Measurements from ENCODE around the gene RNF168. TPM values are rescaled to one million over a fixed set of nuclear protein-coding genes. Genes with fewer than 3 reads are reported as not detected.
A peak's percentile ranks its signal among the peaks of the same experiment; 100 is the strongest.

The RNF168 gene
- total RNA-seq, 2 experiments from 2014 or later: 26.1 to 27.4 TPM

DNA sequence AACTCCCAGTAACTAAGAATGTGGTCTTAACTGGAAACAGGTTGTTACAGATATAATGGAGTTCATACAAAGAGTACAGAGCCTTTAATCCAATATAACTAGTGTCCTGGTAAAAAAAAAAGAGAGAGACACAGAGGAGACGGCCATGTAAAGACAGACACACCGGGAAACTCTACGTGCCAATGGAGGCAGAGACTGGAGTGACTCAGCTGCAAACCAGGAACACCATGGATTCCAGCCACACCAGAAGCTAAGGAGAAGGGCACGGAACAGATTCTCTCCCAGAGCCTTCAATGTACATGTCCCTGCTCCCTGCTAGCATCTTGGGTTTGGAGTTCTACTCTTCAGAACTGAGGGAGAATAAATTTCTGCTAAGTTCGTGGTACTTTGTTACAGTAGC lies 4.5 kb downstream of the RNF168 start:
- TF ChIP-seq, protein P1, sequence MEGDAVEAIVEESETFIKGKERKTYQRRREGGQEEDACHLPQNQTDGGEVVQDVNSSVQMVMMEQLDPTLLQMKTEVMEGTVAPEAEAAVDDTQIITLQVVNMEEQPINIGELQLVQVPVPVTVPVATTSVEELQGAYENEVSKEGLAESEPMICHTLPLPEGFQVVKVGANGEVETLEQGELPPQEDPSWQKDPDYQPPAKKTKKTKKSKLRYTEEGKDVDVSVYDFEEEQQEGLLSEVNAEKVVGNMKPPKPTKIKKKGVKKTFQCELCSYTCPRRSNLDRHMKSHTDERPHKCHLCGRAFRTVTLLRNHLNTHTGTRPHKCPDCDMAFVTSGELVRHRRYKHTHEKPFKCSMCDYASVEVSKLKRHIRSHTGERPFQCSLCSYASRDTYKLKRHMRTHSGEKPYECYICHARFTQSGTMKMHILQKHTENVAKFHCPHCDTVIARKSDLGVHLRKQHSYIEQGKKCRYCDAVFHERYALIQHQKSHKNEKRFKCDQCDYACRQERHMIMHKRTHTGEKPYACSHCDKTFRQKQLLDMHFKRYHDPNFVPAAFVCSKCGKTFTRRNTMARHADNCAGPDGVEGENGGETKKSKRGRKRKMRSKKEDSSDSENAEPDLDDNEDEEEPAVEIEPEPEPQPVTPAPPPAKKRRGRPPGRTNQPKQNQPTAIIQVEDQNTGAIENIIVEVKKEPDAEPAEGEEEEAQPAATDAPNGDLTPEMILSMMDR (IDR thresholded peaks at IDR 0.05): no peak
- no peak for ATAC-seq (ENCODE audit: poor library complexity)
- Mint-ChIP-seq H3K27ac (peak overlapping the region; percentile 70), H3K4me3 (peak overlapping the region; percentile 65), H3K36me3 (ENCODE audit: low read depth) (peaks cover 65% of the 10 kb centered on the region), H3K9me3 (no peaks in the 10 kb centered on the region), H3K4me1 (ENCODE audit: low read depth) (peaks cover 62% of the 10 kb centered on the region), H3K27me3 (no peaks in the 10 kb centered on the region)
- intact Hi-C loops (cut with DNase I, micrococcal nuclease): no loop called here
- ChIA-PET CTCF (no interaction called here), POLR2A (no interaction called here)
- peaks cover 25% of the 10 kb centered on the region for H3K4me1 ChIP-seq (ENCODE audit: insufficient read depth, low read length)
- peaks cover 17% of the 10 kb centered on the region for H3K36me3 ChIP-seq (ENCODE audit: insufficient read depth, low read length)
- H3K9me3 ChIP-seq (ENCODE audit: control insufficient read depth in 1 of 2, insufficient read depth in 1 of 2, low read length in 2 of 2): no peaks in the 10 kb centered on the region
- DNase-seq: no peak
- H3K27me3 ChIP-seq (ENCODE audit: control insufficient read depth in 1 of 2, insufficient read depth in 2 of 2, low read length in 2 of 2): no peaks in the 10 kb centered on the region
- H3K27ac ChIP-seq (ENCODE audit: low read depth in 1 of 2, low read length in 2 of 2): no peak overlapping the region
- H3K4me3 ChIP-seq (ENCODE audit: low read length): no peak overlapping the region

DNA sequence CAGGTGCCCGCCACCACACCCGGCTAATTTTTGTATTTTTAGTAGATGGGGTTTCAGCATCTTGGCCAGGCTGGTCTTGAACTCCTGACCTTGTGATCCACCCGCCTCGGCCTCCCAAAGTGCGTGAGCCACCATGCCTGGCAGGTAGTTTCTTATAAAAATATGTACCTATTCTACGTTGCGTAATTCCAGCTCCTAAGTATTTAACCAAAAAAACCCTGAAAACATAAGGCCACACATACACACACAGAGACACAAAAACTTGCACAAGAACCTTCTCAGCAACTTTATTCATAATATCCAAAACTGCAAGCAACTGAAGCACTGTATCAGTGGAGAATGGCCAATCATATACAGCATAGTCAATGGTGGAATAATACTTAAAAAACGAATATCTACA lies 5.3 kb downstream of the RNF168 start:
- H3K27me3 Mint-ChIP-seq: no peaks in the 10 kb centered on the region
- H3K36me3 Mint-ChIP-seq (ENCODE audit: low read depth): peaks cover 60% of the 10 kb centered on the region
- no peaks in the 10 kb centered on the region for H3K9me3 ChIP-seq (ENCODE audit: control insufficient read depth in 1 of 2, insufficient read depth in 1 of 2, low read length in 2 of 2)
- CTCF ChIA-PET: no interaction called here
- peaks cover 22% of the 10 kb centered on the region for H3K4me1 ChIP-seq (ENCODE audit: insufficient read depth, low read length)
- peak overlapping the region; percentile 29 for H3K27ac Mint-ChIP-seq
- TF ChIP-seq, protein P1 (IDR thresholded peaks at IDR 0.05): no peak
- POLR2A ChIA-PET: no interaction called here
- DNase-seq (no peak), ATAC-seq (ENCODE audit: poor library complexity) (no peak)
- no peak overlapping the region for H3K4me3 Mint-ChIP-seq
- H3K27ac ChIP-seq (ENCODE audit: low read depth in 1 of 2, low read length in 2 of 2): no peak overlapping the region
- H3K4me3 ChIP-seq (ENCODE audit: low read length): no peak overlapping the region
- intact Hi-C loops (cut with DNase I, micrococcal nuclease): no loop called here
- H3K36me3 ChIP-seq (ENCODE audit: insufficient read depth, low read length): peaks cover 17% of the 10 kb centered on the region
- H3K27me3 ChIP-seq (ENCODE audit: control insufficient read depth in 1 of 2, insufficient read depth in 2 of 2, low read length in 2 of 2): no peaks in the 10 kb centered on the region
- H3K4me1 Mint-ChIP-seq (ENCODE audit: low read depth): peaks cover 63% of the 10 kb centered on the region
- H3K9me3 Mint-ChIP-seq: no peaks in the 10 kb centered on the region

DNA sequence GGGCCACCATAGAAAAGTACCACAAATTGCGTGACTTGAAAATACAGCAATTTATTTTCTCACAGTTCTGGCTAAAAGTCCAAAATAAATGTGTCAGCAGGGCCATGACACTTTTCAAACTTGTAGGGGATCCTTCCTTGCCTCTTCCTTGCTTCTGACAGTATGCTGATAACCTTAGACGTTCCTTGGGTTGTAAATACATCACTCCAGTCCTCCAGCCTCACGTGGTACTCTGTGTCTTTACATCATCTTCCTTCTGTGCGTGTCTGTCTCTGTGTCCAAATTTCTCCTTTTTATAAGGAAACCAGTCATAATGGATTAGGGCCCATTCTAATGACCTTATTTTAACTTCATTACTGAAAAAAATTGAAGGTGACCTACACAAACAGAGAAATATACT lies 7.4 kb downstream of the RNF168 start:
- intact Hi-C loops (cut with DNase I, micrococcal nuclease): no loop called here
- H3K27me3 Mint-ChIP-seq: no peaks in the 10 kb centered on the region
- H3K36me3 ChIP-seq (ENCODE audit: insufficient read depth, low read length): peaks cover 19% of the 10 kb centered on the region
- H3K27ac ChIP-seq (ENCODE audit: low read depth in 1 of 2, low read length in 2 of 2): no peak overlapping the region
- H3K4me3 ChIP-seq (ENCODE audit: low read length): no peak overlapping the region
- DNase-seq: no peak
- H3K9me3 ChIP-seq (ENCODE audit: control insufficient read depth in 1 of 2, insufficient read depth in 1 of 2, low read length in 2 of 2): no peaks in the 10 kb centered on the region
- H3K27me3 ChIP-seq (ENCODE audit: control insufficient read depth in 1 of 2, insufficient read depth in 2 of 2, low read length in 2 of 2): no peaks in the 10 kb centered on the region
- H3K4me1 ChIP-seq (ENCODE audit: insufficient read depth, low read length): peaks cover 22% of the 10 kb centered on the region
- H3K9me3 Mint-ChIP-seq: no peaks in the 10 kb centered on the region
- TF ChIP-seq, protein P1 (IDR thresholded peaks at IDR 0.05): no peak
- H3K36me3 Mint-ChIP-seq (ENCODE audit: low read depth): peaks cover 56% of the 10 kb centered on the region
- peaks cover 61% of the 10 kb centered on the region for H3K4me1 Mint-ChIP-seq (ENCODE audit: low read depth)
- CTCF ChIA-PET: interaction anchor here (0.6 kb wide), 1 partner anchor 43 kb away, joined by 5 read pairs; no protein-coding TSS in a partner anchor
- H3K4me3 Mint-ChIP-seq: no peak overlapping the region
- no peak overlapping the region for H3K27ac Mint-ChIP-seq
- POLR2A ChIA-PET: no interaction called here
- ATAC-seq (ENCODE audit: poor library complexity): no peak

Data from CD4-positive, alpha-beta T cell (primary cell).